Peyer's patch (tissue), 4 donors: Measurements from ENCODE around the gene INPP5A.

Experiments
- POLR2A ChIP-seq, 2 donors: fragments of 450-650 bp; IDR thresholded peaks; one replicate each; pipeline ENCODE4 v1.5.1; 2017; ENCODE audit warnings: antibody characterized with exemption in 2 of 2, mild to moderate bottlenecking in 2 of 2, moderate library complexity in 2 of 2
- TF ChIP-seq, protein P1 (sequence below), 6 experiments: fragments of 450-650 bp in 4 of 6; fragments of 200-600 bp in 2 of 6; sonication (generic) in 1 of 6; IDR thresholded peaks; one replicate each; pipeline ENCODE4 v1.5.1; 2017 to 2019; ENCODE audit warnings: antibody characterized with exemption in 6 of 6, mild to moderate bottlenecking in 3 of 6, moderate library complexity in 1 of 6

DNA sequence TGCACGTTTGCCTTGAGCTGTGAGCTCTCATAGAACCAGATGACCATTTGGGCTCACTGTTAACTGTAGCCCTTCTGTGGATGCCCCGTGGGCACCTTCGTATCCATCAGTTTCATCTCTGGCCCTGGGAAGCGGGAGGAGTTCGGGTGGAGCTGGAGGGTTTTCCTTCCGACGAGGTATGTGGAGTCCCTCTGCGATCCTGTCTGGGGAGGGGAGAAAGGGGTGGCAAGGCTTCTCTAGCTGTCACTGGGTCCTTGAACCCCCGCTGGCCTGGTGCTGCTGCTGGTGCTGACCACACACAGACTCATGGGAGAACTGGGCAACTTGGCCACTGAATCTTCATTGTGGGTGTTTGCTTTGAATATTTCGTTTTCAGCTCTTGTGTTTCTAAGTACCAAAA is 32.7 kb downstream of the INPP5A start:
- TF ChIP-seq, protein P1, sequence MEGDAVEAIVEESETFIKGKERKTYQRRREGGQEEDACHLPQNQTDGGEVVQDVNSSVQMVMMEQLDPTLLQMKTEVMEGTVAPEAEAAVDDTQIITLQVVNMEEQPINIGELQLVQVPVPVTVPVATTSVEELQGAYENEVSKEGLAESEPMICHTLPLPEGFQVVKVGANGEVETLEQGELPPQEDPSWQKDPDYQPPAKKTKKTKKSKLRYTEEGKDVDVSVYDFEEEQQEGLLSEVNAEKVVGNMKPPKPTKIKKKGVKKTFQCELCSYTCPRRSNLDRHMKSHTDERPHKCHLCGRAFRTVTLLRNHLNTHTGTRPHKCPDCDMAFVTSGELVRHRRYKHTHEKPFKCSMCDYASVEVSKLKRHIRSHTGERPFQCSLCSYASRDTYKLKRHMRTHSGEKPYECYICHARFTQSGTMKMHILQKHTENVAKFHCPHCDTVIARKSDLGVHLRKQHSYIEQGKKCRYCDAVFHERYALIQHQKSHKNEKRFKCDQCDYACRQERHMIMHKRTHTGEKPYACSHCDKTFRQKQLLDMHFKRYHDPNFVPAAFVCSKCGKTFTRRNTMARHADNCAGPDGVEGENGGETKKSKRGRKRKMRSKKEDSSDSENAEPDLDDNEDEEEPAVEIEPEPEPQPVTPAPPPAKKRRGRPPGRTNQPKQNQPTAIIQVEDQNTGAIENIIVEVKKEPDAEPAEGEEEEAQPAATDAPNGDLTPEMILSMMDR (IDR thresholded peaks at IDR 0.05): no peak
- no peak for TF ChIP-seq POLR2A (IDR thresholded peaks at IDR 0.05)
